ENCODE measurements around the gene PLPP4. TPM values are rescaled to one million over a fixed set of nuclear protein-coding genes. Genes with fewer than 3 reads are reported as not detected.

PLPP4 gene
- total RNA-seq, 2 experiments from 2014 or later: not detected

DNA sequence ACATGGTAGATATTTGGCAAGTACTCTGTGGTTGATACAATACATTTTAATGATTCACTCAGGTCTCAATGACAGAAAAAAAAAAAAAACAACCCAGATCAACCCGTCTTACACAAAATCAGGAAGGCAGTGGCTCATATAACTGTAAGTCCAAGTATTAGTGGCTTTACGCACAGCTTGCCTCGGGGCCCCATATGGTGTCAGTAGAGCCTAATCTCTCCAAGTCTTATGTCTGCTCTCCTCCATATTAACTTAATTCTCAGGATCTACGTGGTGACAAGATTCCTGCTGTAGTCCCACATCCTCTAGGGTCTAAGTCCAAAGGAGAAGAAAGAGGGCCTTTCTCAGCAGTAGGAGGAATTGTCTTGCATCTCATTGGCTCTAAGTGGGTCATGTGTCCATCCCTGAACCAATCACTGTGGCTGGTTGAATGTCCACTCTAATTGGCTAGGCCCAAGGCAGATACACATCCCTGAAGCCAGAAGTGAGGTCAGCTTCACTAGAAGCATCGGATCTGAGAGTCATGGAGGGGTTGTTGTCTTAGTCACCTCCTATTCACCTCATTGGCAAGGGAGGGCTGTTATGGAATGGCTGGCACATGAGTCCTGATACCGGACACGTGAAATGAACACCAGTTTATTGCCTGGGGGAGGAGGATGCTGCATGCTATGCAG, 20.5 kb upstream of the PLPP4 start:
- H3K4me1 ChIP-seq (ENCODE audit: insufficient read depth, low read length): no peaks in the 10 kb centered on the region
- DNase-seq (no peak), ATAC-seq (ENCODE audit: poor library complexity) (no peak)
- Mint-ChIP-seq H3K9me3 (no peaks in the 10 kb centered on the region), H3K27me3 (peaks cover 15% of the 10 kb centered on the region), H3K4me3 (no peak overlapping the region), H3K27ac (no peak overlapping the region), H3K36me3 (ENCODE audit: low read depth) (no peaks in the 10 kb centered on the region), H3K4me1 (ENCODE audit: low read depth) (no peaks in the 10 kb centered on the region)
- no peak overlapping the region for H3K27ac ChIP-seq (ENCODE audit: low read depth in 1 of 2, low read length in 2 of 2)
- ChIA-PET CTCF (no interaction called here), POLR2A (no interaction called here)
- TF ChIP-seq, protein P1, sequence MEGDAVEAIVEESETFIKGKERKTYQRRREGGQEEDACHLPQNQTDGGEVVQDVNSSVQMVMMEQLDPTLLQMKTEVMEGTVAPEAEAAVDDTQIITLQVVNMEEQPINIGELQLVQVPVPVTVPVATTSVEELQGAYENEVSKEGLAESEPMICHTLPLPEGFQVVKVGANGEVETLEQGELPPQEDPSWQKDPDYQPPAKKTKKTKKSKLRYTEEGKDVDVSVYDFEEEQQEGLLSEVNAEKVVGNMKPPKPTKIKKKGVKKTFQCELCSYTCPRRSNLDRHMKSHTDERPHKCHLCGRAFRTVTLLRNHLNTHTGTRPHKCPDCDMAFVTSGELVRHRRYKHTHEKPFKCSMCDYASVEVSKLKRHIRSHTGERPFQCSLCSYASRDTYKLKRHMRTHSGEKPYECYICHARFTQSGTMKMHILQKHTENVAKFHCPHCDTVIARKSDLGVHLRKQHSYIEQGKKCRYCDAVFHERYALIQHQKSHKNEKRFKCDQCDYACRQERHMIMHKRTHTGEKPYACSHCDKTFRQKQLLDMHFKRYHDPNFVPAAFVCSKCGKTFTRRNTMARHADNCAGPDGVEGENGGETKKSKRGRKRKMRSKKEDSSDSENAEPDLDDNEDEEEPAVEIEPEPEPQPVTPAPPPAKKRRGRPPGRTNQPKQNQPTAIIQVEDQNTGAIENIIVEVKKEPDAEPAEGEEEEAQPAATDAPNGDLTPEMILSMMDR (IDR thresholded peaks at IDR 0.05): no peak
- intact Hi-C loops (cut with DNase I, micrococcal nuclease): no loop called here
- no peaks in the 10 kb centered on the region for H3K9me3 ChIP-seq (ENCODE audit: control insufficient read depth in 1 of 2, insufficient read depth in 1 of 2, low read length in 2 of 2)
- peaks cover 2 to 5% of the 10 kb centered on the region in 2 experiments for H3K27me3 ChIP-seq (ENCODE audit: control insufficient read depth in 1 of 2, insufficient read depth in 2 of 2, low read length in 2 of 2)
- no peak overlapping the region for H3K4me3 ChIP-seq (ENCODE audit: low read length)
- H3K36me3 ChIP-seq (ENCODE audit: insufficient read depth, low read length): no peaks in the 10 kb centered on the region

DNA sequence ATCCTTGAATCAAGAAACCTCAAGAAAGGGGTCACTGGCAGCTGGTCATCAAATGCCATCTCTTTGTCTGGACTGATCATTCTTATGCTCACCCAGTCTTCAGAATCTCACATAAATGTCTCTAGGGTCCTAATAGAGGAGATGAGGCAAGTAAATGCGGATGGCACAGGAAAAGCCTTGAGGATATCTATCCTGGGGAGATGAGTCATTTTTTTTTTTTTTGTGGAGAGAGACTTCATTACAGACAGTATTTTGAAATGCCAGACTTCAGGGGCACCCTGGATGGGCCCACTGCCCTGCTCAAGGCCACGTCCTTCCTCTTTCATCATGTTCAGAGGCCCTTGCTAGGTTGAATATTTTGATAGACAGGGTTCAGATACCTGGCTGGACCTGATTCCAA, 19.5 kb upstream of the PLPP4 start:
- Histone ChIP-seq H3K9me3 (ENCODE audit: control insufficient read depth in 1 of 2, insufficient read depth in 1 of 2, low read length in 2 of 2) (no peaks in the 10 kb centered on the region), H3K4me1 (ENCODE audit: insufficient read depth, low read length) (no peaks in the 10 kb centered on the region), H3K27ac (ENCODE audit: low read depth in 1 of 2, low read length in 2 of 2) (no peak overlapping the region), H3K4me3 (ENCODE audit: low read length) (no peak overlapping the region), H3K36me3 (ENCODE audit: insufficient read depth, low read length) (no peaks in the 10 kb centered on the region), H3K27me3 (ENCODE audit: control insufficient read depth in 1 of 2, insufficient read depth in 2 of 2, low read length in 2 of 2) (peaks cover 0 to 3% of the 10 kb centered on the region in 2 experiments)
- DNase-seq: no peak
- H3K27me3 Mint-ChIP-seq: peaks cover 7% of the 10 kb centered on the region
- intact Hi-C loops (cut with DNase I, micrococcal nuclease): no loop called here
- no peak for ATAC-seq (ENCODE audit: poor library complexity)
- no peaks in the 10 kb centered on the region for H3K4me1 Mint-ChIP-seq (ENCODE audit: low read depth)
- TF ChIP-seq, protein P1 (IDR thresholded peaks at IDR 0.05): no peak
- CTCF ChIA-PET: no interaction called here
- no peak overlapping the region for H3K4me3 Mint-ChIP-seq
- H3K27ac Mint-ChIP-seq: no peak overlapping the region
- POLR2A ChIA-PET: no interaction called here
- H3K9me3 Mint-ChIP-seq: no peaks in the 10 kb centered on the region
- no peaks in the 10 kb centered on the region for H3K36me3 Mint-ChIP-seq (ENCODE audit: low read depth)

DNA sequence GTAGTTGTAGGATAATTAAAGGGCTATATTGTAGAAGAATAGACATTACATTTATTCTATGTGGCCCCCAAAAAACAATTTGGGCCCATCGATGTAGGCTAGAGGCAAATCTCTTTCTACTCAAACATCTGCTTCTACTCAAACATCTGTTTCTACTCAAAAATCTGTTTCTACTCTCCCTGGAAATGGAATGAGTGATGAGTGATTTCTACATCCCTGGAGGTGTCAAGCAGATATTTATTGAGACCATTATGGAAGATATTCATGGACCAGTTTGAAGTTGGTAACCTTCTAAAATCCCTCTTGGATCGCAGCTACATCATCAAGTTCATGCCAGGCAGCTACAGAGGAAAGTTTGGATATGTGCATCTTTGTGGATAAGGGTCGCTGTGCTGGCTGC, 5.1 kb upstream of the PLPP4 start:
- Mint-ChIP-seq H3K4me1 (ENCODE audit: low read depth) (no peaks in the 10 kb centered on the region), H3K27me3 (peaks cover 29% of the 10 kb centered on the region), H3K9me3 (no peaks in the 10 kb centered on the region), H3K4me3 (no peak overlapping the region), H3K27ac (no peak overlapping the region), H3K36me3 (ENCODE audit: low read depth) (no peaks in the 10 kb centered on the region)
- POLR2A ChIA-PET: no interaction called here
- ATAC-seq (ENCODE audit: poor library complexity) (no peak), DNase-seq (no peak)
- H3K27me3 ChIP-seq (ENCODE audit: control insufficient read depth in 1 of 2, insufficient read depth in 2 of 2, low read length in 2 of 2): peaks cover 6 to 10% of the 10 kb centered on the region in 2 experiments
- H3K4me3 ChIP-seq (ENCODE audit: low read length): no peak overlapping the region
- TF ChIP-seq, protein P1 (IDR thresholded peaks at IDR 0.05): no peak
- H3K9me3 ChIP-seq (ENCODE audit: control insufficient read depth in 1 of 2, insufficient read depth in 1 of 2, low read length in 2 of 2): peaks cover 0 to 10% of the 10 kb centered on the region in 2 experiments
- no peaks in the 10 kb centered on the region for H3K36me3 ChIP-seq (ENCODE audit: insufficient read depth, low read length)
- no peaks in the 10 kb centered on the region for H3K4me1 ChIP-seq (ENCODE audit: insufficient read depth, low read length)
- intact Hi-C loops (cut with DNase I, micrococcal nuclease): no loop called here
- H3K27ac ChIP-seq (ENCODE audit: low read depth in 1 of 2, low read length in 2 of 2): no peak overlapping the region
- CTCF ChIA-PET: no interaction called here

Data from CD4-positive, alpha-beta T cell (primary cell).